ENCODE measurements around the gene TMEM254.
"Not testable (repeated sequence)": the region's sequence is repeated elsewhere in the genome, so short reads cannot be mapped to it uniquely, and the experiment has no call there.

The TMEM254 gene, protein sequence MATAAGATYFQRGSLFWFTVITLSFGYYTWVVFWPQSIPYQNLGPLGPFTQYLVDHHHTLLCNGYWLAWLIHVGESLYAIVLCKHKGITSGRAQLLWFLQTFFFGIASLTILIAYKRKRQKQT

GRCh38 chr10:80078448-80079311 lies at the start of gene TMEM254:
Gene TMEM254, plus strand, starts transcription at chr10:80078665. Its CDS starts 35 bp downstream, at chr10:80078700.
- peak; percentile 81 for DNase-seq (ENCODE audit: low read depth)

DNA sequence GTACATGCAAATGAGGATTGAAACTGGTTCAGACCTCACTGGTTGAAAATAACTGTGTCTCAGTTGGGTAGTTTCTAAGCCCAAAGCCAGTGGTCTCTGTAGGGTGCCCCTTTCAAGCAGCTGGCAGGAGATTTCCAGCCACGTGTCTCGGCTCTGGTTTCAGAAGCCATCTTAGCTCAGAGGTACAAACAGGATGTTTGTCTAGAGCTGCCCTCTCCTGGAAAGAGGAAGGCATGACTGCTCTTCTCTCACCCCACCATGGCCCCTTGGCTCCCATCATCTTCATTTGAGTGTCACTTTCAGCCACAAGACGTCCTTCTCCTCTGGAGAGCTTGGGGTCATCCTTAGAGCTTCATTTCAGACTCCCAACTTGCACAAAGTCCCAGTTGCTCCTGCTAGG lies 49.3 kb upstream of the TMEM254 start:
- DNase-seq (ENCODE audit: low read depth): not testable (repeated sequence)

- not testable (repeated sequence) for DNase-seq (ENCODE audit: low read depth)
Observed at GRCh38 chr10:80029865-80030264, 48.6 kb upstream of the TMEM254 start.

GRCh38 chr10:80032503-80032902 lies 46.0 kb upstream of the TMEM254 start:
- DNase-seq (ENCODE audit: low read depth): no peak

- DNase-seq (ENCODE audit: low read depth): not testable (repeated sequence)
Observed at GRCh38 chr10:80034766-80035165, 43.7 kb upstream of the TMEM254 start.

- not testable (repeated sequence) for DNase-seq (ENCODE audit: low read depth)
Observed at GRCh38 chr10:80035430-80035829, 43.0 kb upstream of the TMEM254 start.

DNA sequence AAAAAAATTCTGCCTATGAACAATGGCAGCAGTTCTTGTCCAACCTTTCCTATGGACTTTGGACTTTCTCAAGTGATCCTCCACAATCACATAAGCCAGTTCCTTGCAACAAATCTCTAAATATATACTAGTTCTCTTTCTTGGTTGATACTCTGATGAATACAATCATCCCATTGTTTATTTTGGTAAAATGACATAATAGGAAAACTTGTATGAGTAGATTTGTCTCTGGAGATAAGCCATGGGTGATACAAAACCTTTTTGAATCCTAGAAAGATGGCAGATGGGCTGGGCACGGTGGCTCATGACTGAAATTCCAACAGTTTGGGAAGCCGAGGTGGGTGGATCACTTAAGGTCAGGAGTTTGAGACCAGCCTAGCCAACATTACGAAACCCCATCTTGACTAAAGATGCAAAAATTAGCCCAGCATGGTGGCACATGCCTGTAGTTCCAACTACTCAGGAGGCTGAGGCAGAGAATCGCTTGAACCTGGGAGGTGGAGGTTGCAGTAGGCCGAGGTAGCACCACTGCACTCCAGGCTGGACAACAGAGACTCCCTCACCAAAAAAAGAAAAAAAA lies 41.5 kb upstream of the TMEM254 start:
- DNase-seq (ENCODE audit: low read depth): not testable (repeated sequence)

DNA sequence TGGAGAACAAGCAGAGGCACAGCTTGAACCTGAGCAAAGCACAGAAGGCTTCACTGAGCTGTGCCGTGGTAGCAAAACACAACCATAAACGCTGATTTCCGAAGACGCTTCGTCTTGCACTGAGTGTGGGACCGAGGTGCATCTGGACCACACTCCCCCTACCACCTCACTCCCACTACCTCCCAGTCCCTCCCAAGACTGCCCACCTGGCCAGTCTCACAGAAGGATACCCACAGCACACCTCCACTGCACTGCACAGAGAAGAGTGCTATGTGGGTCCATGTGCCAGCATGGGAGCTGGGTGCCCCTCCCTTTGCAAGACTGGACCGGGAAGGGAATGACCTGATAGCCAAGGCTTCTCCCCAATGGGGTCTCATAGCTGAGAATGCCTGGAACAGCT lies 40.2 kb upstream of the TMEM254 start:
- not testable (repeated sequence) for DNase-seq (ENCODE audit: low read depth)

DNA sequence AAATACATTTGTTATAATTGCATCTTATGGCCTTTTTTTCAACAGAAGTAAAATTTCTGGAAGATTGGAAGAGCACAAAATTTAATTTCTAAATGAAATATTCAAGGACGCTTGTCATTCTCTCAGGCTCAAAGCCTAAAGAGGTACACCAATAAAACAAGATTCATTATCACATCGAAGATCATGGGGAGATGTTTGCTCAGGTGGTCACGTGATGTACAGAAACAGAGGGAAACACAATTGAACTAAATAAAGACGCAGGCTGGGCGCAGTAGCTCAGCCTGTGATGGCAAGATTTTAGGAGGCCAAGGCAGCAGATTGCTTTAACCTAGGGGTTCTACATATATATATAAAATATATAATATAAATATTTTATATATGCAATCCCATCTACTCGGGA lies 37.3 kb upstream of the TMEM254 start:
- no peak for DNase-seq (ENCODE audit: low read depth)

DNA sequence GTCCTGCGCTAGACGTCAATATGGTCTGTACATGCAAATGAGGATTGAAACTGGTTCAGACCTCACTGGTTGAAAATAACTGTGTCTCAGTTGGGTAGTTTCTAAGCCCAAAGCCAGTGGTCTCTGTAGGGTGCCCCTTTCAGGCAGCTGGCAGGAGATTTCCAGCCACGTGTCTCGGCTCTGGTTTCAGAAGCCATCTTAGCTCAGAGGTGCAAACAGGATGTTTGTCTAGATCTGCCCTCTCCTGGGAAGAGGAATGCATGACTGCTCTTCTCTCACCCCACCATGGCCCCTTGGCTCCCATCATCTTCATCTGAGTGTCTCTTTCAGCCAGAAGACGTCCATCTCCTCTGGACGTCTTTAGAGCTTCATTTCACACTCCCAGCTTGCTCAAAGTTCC lies 33.5 kb upstream of the TMEM254 start:
- DNase-seq (ENCODE audit: low read depth): not testable (repeated sequence)

DNA sequence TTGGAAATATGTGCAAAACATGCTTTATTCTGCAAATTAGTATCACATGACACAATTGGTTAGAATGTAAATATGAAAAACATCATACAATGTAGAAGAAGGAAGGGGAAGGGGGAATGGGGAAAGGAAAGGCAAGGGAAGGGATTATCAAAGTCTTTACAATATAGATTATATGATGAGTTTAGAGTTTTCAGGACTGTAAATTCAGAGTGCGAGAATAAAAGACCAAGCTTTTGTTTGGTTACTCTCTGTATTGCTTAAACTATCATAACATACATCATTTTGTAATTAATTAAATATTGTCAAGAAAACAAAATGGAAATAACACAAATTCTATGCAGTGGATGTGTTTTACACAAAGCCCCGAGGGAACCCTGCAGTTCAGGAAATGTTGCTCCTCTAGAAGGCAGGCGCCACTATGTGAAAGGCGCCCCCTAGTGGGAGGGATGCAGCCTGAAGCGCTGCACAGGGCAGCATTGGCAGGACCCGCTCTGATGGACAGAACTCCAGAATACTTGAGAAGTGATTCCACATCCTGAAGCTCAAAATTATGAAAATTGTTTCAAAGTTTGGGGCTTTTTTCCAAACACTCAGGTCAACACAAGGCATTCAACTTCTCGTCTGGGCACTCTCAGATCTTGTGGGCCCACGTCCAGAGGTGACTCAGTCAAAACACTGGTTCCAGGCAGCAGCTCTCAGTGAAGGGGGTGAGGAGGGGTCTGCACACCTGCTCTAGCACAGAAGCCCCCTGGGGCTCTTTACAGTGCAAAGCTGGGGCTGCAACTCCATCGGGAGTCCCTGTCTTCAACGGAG lies 31.6 kb upstream of the TMEM254 start:
- DNase-seq (ENCODE audit: low read depth): peak; percentile 36

DNA sequence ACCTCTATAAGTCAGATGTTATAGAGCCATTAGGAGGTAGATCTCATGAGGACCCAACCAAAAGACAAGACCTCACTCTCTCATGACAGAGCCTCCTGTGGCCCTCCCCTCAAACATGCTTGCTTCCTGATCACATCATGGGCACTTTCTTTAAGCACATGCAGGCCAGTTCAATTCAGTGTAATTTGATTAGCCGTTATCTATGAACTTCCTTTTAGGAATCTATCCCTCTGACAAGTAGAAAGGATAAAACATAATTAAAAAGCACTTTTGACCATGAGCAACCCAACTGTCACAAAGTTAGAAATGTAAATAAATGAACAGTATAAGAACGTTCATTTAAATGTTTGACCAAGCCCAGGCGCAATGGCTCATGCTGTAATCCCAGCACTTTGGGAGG lies 27.7 kb upstream of the TMEM254 start:
- DNase-seq (ENCODE audit: low read depth): no peak

DNA sequence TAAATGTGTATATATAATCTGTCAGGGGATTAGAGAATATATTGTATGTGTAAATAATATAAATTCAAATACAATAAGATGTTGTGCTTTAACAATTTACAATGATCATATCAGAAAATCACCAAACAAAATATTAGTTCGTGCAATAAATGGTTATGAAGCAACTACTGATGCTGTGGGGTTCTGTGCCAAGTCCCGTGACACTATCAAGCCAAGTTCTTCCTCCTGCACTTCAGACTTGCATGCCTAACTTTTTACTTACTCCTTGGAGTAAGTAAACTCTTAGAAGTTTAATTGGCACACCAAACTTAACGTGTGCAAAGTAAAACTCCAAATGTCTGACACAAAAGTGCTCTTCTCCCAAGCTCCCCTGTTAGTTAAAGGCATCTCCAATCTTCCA lies 26.5 kb upstream of the TMEM254 start:
- DNase-seq (ENCODE audit: low read depth): no peak

DNA sequence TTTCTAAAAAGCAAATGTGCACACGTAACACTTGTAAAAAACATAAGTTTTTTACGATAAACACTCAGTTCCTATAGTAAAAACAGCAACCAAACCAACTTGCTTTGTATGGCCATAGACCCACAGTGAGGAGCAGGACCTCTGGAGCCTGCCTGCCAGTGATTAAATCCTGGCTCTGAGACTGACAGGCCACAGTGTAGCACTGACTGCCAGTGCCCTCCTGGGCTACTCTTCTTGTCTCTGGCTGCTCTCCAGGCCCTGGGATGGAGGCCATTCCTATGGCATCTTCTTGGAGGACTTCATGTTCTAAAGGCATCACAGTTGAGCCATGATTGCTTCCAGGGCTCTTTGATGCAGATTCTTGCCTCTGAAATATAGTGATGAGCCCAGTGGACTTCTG lies 22.7 kb upstream of the TMEM254 start:
- DNase-seq (ENCODE audit: low read depth): no peak

DNA sequence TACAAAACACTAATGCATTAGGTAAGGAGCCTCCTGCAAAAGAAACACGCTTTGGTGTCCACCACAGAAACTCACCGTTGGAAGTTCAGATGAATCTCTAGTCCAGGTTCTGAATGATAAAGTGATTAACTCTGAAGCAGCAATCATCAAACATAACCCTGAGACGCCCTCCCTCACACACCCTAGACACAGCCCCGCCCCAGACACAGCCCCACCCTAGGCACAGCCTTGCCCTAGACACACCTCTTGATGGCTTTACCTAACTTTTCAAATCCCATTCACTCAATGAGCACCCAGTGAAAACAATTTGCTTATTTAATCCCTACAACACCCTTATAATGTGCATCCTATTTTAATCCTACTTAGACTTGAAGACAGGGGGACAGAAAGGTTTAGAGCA lies 21.3 kb upstream of the TMEM254 start:
- no peak for DNase-seq (ENCODE audit: low read depth)

DNA sequence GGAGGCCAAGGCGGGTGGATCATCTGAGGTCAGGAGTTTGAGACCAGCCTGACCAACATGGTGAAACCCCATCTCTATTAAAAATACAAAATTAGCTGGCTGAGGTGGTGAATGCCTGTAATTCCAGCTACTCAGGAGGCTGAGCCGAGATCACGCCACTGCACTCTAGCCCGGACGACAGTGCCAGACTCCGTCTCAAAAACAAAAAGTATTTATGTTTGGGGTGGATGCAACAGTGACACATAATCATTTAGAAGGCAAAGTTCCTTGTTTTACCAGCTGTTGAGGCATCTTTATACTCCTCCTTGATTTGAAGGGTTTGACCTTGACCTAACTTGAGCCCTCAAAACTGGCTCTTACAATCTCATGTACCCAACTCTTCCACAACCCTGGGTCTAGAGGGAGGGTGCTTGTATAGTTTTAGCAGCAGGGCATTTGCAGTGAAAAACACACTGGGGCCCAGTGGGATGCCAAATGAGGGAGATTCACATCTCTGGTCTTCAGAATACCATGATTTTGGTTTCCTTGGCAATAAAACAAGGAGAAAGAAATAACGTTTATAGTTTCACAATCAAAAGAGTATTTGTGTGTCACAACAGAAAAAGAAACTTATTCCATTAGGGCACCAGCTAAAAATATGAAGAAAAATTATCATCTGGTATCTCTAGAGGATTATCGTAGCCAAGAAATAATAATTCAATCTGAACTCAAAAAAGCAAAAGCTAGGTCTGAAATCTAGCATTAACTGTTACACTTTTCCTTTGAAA lies 14.2 kb upstream of the TMEM254 start:
- no peak for DNase-seq (ENCODE audit: low read depth)

GRCh38 chr10:80066809-80067208 lies 11.7 kb upstream of the TMEM254 start:
- DNase-seq (ENCODE audit: low read depth): no peak

GRCh38 chr10:80067821-80068220 lies 10.6 kb upstream of the TMEM254 start:
- not testable (repeated sequence) for DNase-seq (ENCODE audit: low read depth)

DNA sequence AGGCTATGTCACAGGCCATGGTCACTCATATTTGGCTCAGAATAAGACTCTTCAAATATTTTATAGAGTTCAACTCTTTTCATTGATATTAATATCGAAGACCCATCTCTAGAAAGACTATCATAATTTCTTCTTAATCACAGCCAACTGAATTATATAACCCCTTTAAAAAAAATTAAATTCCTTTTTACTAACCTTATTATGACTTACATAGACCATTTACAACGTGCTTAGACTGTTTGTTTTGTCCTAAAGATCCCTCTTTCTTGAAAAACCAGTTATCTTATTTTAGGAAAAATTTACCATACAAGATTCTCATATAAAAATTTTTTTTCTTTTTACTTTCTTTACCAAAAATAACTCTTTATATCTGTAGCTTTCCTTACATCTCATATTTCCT lies 10.2 kb upstream of the TMEM254 start:
- DNase-seq (ENCODE audit: low read depth): no peak

DNA sequence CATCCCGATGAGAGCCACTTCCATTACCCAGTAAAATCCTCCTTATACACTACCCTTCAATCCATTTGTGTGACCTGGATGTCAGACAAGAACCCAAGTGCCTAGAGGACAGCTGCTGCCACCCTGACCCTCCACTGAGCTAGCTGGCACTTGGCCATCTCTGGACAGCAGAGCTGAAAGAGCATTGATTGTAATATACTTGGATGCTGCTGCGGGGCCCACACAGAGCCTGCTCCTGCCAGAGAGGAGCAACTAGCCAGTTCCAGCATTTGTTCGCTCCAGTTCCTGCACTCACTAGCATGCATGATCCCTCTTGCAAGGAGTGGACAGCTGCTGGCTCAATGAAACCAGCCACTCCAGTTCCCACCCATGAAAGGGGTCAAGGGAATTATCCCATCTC lies 8.4 kb upstream of the TMEM254 start:
- DNase-seq (ENCODE audit: low read depth): no peak

DNA sequence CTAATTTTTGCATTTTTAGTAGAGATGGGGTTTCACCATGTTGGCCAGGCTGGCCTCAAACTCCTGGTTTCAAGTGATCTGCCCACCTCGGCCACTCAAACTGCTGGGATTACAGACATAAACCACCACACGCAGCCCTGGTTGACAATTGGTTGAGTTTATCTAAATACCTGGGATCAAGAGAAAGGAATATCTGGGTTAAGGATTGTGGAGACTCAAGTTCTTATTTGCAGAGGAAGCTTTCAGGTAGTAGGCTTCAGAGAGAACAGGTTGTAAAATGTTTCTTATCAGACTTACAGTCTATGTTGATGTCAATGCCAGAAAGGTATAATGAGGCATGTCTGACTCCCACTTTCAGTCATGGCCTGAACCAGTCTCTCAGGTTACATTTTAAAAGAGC lies 5.9 kb upstream of the TMEM254 start:
- no peak for DNase-seq (ENCODE audit: low read depth)

GRCh38 chr10:80075781-80076180 lies 2.7 kb upstream of the TMEM254 start:
- DNase-seq (ENCODE audit: low read depth): no peak
